HG03520 (cell line): ENCODE measurements around the gene MORF4L2.
"Not testable (repeated sequence)": the region's sequence is repeated elsewhere in the genome, so short reads cannot be mapped to it uniquely, and the experiment has no call there.

Experiments used
- ATAC-seq: cut with Tn5 transposase; IDR thresholded peaks from one replicate; pipeline ENCODE4 v1.9.1; 2021; ENCODE audit warnings: mild to moderate bottlenecking, moderate library complexity; ENCODE audit not compliant: unreplicated experiment

Gene MORF4L2

GRCh38 chrX:103681443-103681842 lies 5.1 kb downstream of the MORF4L2 start:
- ATAC-seq, result no peak

- ATAC-seq, result no peak
Observed at GRCh38 chrX:103678199-103678993, 8.1 kb downstream of the MORF4L2 start.

GRCh38 chrX:103674531-103675454 lies 11.7 kb downstream of the MORF4L2 start:
- no peak for ATAC-seq

GRCh38 chrX:103669745-103670144 lies 16.8 kb downstream of the MORF4L2 start:
- no peak for ATAC-seq

GRCh38 chrX:103666202-103667107 lies 20.0 kb downstream of the MORF4L2 start:
- ATAC-seq, result no peak

- ATAC-seq, result no peak
Observed at GRCh38 chrX:103663981-103664762, 22.3 kb downstream of the MORF4L2 start.

GRCh38 chrX:103659460-103659859 lies 27.0 kb downstream of the MORF4L2 start:
- ATAC-seq, result not testable (repeated sequence)

GRCh38 chrX:103658681-103659433 lies 27.6 kb downstream of the MORF4L2 start:
- no peak for ATAC-seq

- not testable (repeated sequence) for ATAC-seq
Observed at GRCh38 chrX:103657066-103657465, 29.4 kb downstream of the MORF4L2 start.

- no peak for ATAC-seq
Observed at GRCh38 chrX:103656617-103657016, 29.9 kb downstream of the MORF4L2 start.

- not testable (repeated sequence) for ATAC-seq
Observed at GRCh38 chrX:103655230-103656000, 31.1 kb downstream of the MORF4L2 start.

GRCh38 chrX:103651151-103651773 lies 35.2 kb downstream of the MORF4L2 start:
- no peak for ATAC-seq

GRCh38 chrX:103647630-103648029 lies 38.9 kb downstream of the MORF4L2 start:
- ATAC-seq, result no peak

GRCh38 chrX:103644125-103644524 lies 42.4 kb downstream of the MORF4L2 start:
- ATAC-seq, result no peak

- no peak for ATAC-seq
Observed at GRCh38 chrX:103640401-103641155, 45.9 kb downstream of the MORF4L2 start.

GRCh38 chrX:103638479-103639346 lies 47.8 kb downstream of the MORF4L2 start:
- not testable (repeated sequence) for ATAC-seq
